Left ventricle myocardium inferior (tissue), 1 donor: Measurements from ENCODE around the gene HRAS. TPM values are rescaled to one million over a fixed set of nuclear protein-coding genes. Genes with fewer than 3 reads are reported as not detected.

ENCODE experiments used
- DNase-seq: peaks from one replicate; pipeline ENCODE4 v3.0.0-alpha.2; 2020
- H3K27ac ChIP-seq: fragments of 200-600 bp; replicated peaks from 2 replicates; pipeline ENCODE4 v1.8.0; 2021
- H3K27me3 ChIP-seq: fragments of 200-600 bp; 2 replicates; pipeline ENCODE4 v1.8.0; 2021; ENCODE audit warnings: low read depth
- H3K36me3 ChIP-seq: fragments of 200-600 bp; 2 replicates; pipeline ENCODE4 v1.8.0; 2021
- H3K4me1 ChIP-seq: fragments of 200-600 bp; 2 replicates; pipeline ENCODE4 v1.8.0; 2021
- H3K4me3 ChIP-seq: fragments of 200-600 bp; 2 replicates; pipeline ENCODE4 v1.8.0; 2021; ENCODE audit warnings: mild to moderate bottlenecking, moderate library complexity
- H3K9me3 ChIP-seq: fragments of 200-600 bp; replicated peaks from 2 replicates; pipeline ENCODE4 v1.8.0; 2021
- CTCF ChIP-seq: fragments of 200-600 bp; IDR thresholded peaks from 2 replicates; pipeline ENCODE4 v1.8.0; 2021; ENCODE audit warnings: antibody characterized with exemption, mild to moderate bottlenecking, borderline replicate concordance
- intact Hi-C: fragments of 100-400 bp; cut with micrococcal nuclease; formaldehyde crosslinking; loops from one replicate; pipeline ENCODE4 v1.11.0; 2022
- microRNA-seq: library from miRNA; unstranded; fragments of <30 nt; microRNA quantifications from one replicate; pipeline ENCODE4 v1.2.0, GENCODE V29; 2020
- total RNA-seq: library from RNA; stranded (reverse); fragmentation: NEBNext Ultra II Directional; extraction: Animal tissue kit (Norgen Biotek cat#: 25700); gene quantifications from one replicate; pipeline ENCODE4 v1.2.1, GENCODE V29; 2021
- donor health status: DM: no; HTN: yes; CAD: no; lungs with severe emphysema.

HRAS gene
- total RNA-seq, 1 donor from 2014 or later: 55.9 TPM

DNA sequence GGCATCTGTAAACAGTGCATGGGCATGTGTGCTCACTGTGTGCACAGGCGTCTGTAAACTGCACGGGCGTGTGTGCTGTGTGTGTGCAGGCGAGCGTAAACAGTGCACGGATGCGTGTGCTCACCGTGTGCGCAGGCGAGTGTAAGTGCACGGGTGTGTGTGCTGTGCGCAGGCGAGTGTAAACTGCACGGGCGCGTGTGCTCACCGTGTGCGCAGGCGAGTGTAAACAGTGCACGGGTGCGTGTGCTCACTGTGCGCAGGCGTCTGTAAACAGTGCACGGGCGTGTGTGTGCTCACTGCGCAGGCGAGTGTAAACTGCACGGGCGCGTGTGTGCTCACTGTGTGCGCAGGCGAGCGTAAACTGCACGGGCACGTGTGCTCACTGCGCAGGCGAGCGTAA is 50.8 kb downstream of the HRAS start:
- intact Hi-C loops: no loop called here
- Histone ChIP-seq H3K9me3 (no peaks in the 10 kb centered on the region), H3K27me3 (no peaks in the 10 kb centered on the region), H3K4me3 (no peak overlapping the region), H3K27ac (no peak overlapping the region), H3K4me1 (peaks cover 5% of the 10 kb centered on the region), H3K36me3 (peaks cover 22% of the 10 kb centered on the region)
- DNase-seq: no peak
- TF ChIP-seq CTCF: no peak

Small RNA genes lying within 50 kb of the gene (microRNA-seq; reads per million reads assigned to microRNA genes)
- gene MIR210: 255 reads per million, percentile 67 among the genes with 10 or more reads in this experiment

Other genes starting within 250 kb of the HRAS start
- 7.2 TPM for gene PGGHG, start 246.4 kb downstream of the HRAS start, total RNA-seq
- gene IFITM5, start 236.1 kb downstream of the HRAS start, total RNA-seq: not detected
- gene IFITM2, start 227.8 kb downstream of the HRAS start, total RNA-seq: 160 TPM
- gene IFITM1, start 221.5 kb downstream of the HRAS start, total RNA-seq: 83.5 TPM
- gene IFITM3, start 214.7 kb downstream of the HRAS start, total RNA-seq: 259 TPM
- gene B4GALNT4, start 166.1 kb downstream of the HRAS start, total RNA-seq: 1.5 TPM
- 0.52 TPM for gene PKP3, start 141.4 kb downstream of the HRAS start, total RNA-seq
- gene SIGIRR, start 120.6 kb downstream of the HRAS start, total RNA-seq: 34.9 TPM
- gene ANO9, start 93.6 kb downstream of the HRAS start, total RNA-seq: 0.11 TPM
- gene PTDSS2, start 85.3 kb downstream of the HRAS start, total RNA-seq: 30.2 TPM
- gene RNH1, start 28.3 kb downstream of the HRAS start, total RNA-seq: 142 TPM
- gene LRRC56, start 2.0 kb upstream of the HRAS start, total RNA-seq: 0.25 TPM
- gene LMNTD2, start 25.2 kb upstream of the HRAS start, total RNA-seq: 0.52 TPM
- 4.5 TPM for gene RASSF7, start 25.4 kb upstream of the HRAS start, total RNA-seq
- gene PHRF1, start 40.9 kb upstream of the HRAS start, total RNA-seq: 17.7 TPM
- gene IRF7, start 80.4 kb upstream of the HRAS start, total RNA-seq: 10.3 TPM
- gene CDHR5, start 89.4 kb upstream of the HRAS start, total RNA-seq: not detected
- gene SCT, start 91.6 kb upstream of the HRAS start, total RNA-seq: not detected
- 0.22 TPM for gene DRD4, start 101.7 kb upstream of the HRAS start, total RNA-seq
- gene DEAF1, start 159.6 kb upstream of the HRAS start, total RNA-seq: 18.1 TPM
- gene TMEM80, start 160.2 kb upstream of the HRAS start, total RNA-seq: 10.3 TPM
- gene EPS8L2, start 170.7 kb upstream of the HRAS start, total RNA-seq: 2.2 TPM
- gene TALDO1, start 211.9 kb upstream of the HRAS start, total RNA-seq: 101 TPM
- 26.2 TPM for gene GATD1, start 241.9 kb upstream of the HRAS start, total RNA-seq